Endothelial cell of umbilical vein (primary cell): ENCODE measurements around the gene MAP3K7CL. TPM values are rescaled to one million over a fixed set of nuclear protein-coding genes. Genes with fewer than 3 reads are reported as not detected.

Source experiments
- BruUV-seq: library from RNA; stranded (reverse); fragments of 400-500 nt; replicated peaks from 2 replicates; lab custom pipeline; 2021; lab: Mats Ljungman, UMichigan
- CTCF ChIA-PET: fragments of 300-600, 350-600 bp; sonication (Branson Sonifier 250); formaldehyde crosslinking; loops from one replicate; lab custom pipeline; 2021; ENCODE audit warnings: antibody characterized with exemption, inconsistent platforms; lab: Charles Lee
- POLR2A ChIA-PET: fragments of 300-600, 350-600 bp; sonication (Branson Sonifier 250); formaldehyde crosslinking; loops from one replicate; lab custom pipeline; 2021; ENCODE audit warnings: antibody characterized with exemption, inconsistent platforms; lab: Charles Lee
- DNase-seq: peaks from one replicate; pipeline ENCODE4 v3.0.0-alpha.2; 2011; ENCODE audit warnings: low read depth, low spot score
- FAIRE-seq: peaks from 2 replicates; lab custom pipeline; 2011; peaks lifted over from hg19 to GRCh38; lab: Jason Lieb, UNC
- H2AFZ ChIP-seq: 2 replicates; pipeline ENCODE4 v1.6.0; 2012; ENCODE audit warnings: low read depth, low read length, control low read depth, inconsistent platforms
- H3K27ac ChIP-seq: 2 replicates; pipeline ENCODE4 v1.5.1; 2011; ENCODE audit warnings: low read depth, mild to moderate bottlenecking, control low read depth, low read length, moderate library complexity; ENCODE audit not compliant: insufficient read depth
- H3K27me3 ChIP-seq, 2 experiments: 2 replicates each; pipeline versions ENCODE4 v1.6.0 to v1.6.1; 2011; ENCODE audit warnings: low read length in 2 of 2, mixed read lengths in 1 of 2; ENCODE audit not compliant: control insufficient read depth in 2 of 2, insufficient read depth in 2 of 2
- H3K36me3 ChIP-seq, 2 experiments: 2 replicates in 1 of 2; 3 replicates in 1 of 2; pipeline ENCODE4 v1.5.1; 2011; ENCODE audit warnings: low read length in 2 of 2, mild to moderate bottlenecking in 1 of 2, moderate library complexity in 1 of 2; ENCODE audit not compliant: control insufficient read depth in 2 of 2, insufficient read depth in 2 of 2; ENCODE audit errors: extremely low read depth in 1 of 2
- H3K4me1 ChIP-seq: 3 replicates; pipeline ENCODE4 v1.5.1; 2011; ENCODE audit warnings: mild to moderate bottlenecking, low read length; ENCODE audit not compliant: control insufficient read depth, insufficient read depth; ENCODE audit errors: extremely low read depth
- H3K4me2 ChIP-seq: 2 replicates; pipeline ENCODE4 v1.6.1; 2011; ENCODE audit warnings: low read length, control low read depth, mixed read lengths; ENCODE audit not compliant: insufficient read depth
- H3K4me3 ChIP-seq, 3 experiments: fragments of 200-600 bp in 1 of 3; sonication (generic), shearing (Covaris generic) in 1 of 3; replicated peaks in 1 of 3; 2 replicates each; pipeline ENCODE4 v1.5.1; 2011 to 2016; ENCODE audit warnings: control low read depth in 3 of 3, low read length in 3 of 3, mild to moderate bottlenecking in 2 of 3, inconsistent platforms in 1 of 3, low read depth in 1 of 3, moderate library complexity in 1 of 3; ENCODE audit not compliant: insufficient read depth in 1 of 3
- H3K79me2 ChIP-seq: 2 replicates; pipeline ENCODE4 v1.6.0; 2012; ENCODE audit warnings: low read length, inconsistent platforms; ENCODE audit not compliant: control insufficient read depth, insufficient read depth
- H3K9ac ChIP-seq: replicated peaks from 2 replicates; pipeline ENCODE3; 2011; ENCODE audit warnings: low read length, control low read depth; ENCODE audit not compliant: insufficient read depth; ENCODE audit errors: extremely low read depth
- H3K9me1 ChIP-seq: replicated peaks from 3 replicates; pipeline ENCODE4 v1.6.0; 2011; ENCODE audit warnings: mild to moderate bottlenecking, low read length; ENCODE audit not compliant: control insufficient read depth, insufficient read depth; ENCODE audit errors: extremely low read depth
- H3K9me3 ChIP-seq: replicated peaks from 2 replicates; pipeline ENCODE4 v1.5.1; 2012; ENCODE audit warnings: low read length, inconsistent platforms; ENCODE audit not compliant: control insufficient read depth, insufficient read depth
- H4K20me1 ChIP-seq: replicated peaks from 2 replicates; pipeline ENCODE3; 2011; ENCODE audit warnings: mild to moderate bottlenecking, low read length; ENCODE audit not compliant: control insufficient read depth, insufficient read depth; ENCODE audit errors: extremely low read depth
- EZH2 ChIP-seq: IDR thresholded peaks from 2 replicates; pipeline ENCODE4 v1.6.1; 2012; ENCODE audit warnings: borderline replicate concordance, low read depth, mild to moderate bottlenecking, moderate library complexity, low read length, inconsistent platforms; ENCODE audit not compliant: severe bottlenecking
- FOS ChIP-seq: IDR thresholded peaks from 2 replicates; pipeline ENCODE4 v1.6.1; 2011; ENCODE audit warnings: mild to moderate bottlenecking, low read length, moderate library complexity, borderline replicate concordance; ENCODE audit not compliant: insufficient read depth
- GATA2 ChIP-seq: IDR thresholded peaks from 2 replicates; pipeline ENCODE4 v1.7.0; 2011; ENCODE audit warnings: low read depth, mild to moderate bottlenecking, moderate library complexity, mixed read lengths, low read length; ENCODE audit not compliant: insufficient read length, insufficient read depth
- JUN ChIP-seq: IDR thresholded peaks from 2 replicates; pipeline ENCODE4 v1.6.1; 2011; ENCODE audit warnings: borderline replicate concordance, low read depth; ENCODE audit not compliant: insufficient read length, insufficient read depth
- MYC ChIP-seq: IDR thresholded peaks from one replicate; pipeline ENCODE4 v1.6.1; 2011; ENCODE audit warnings: mild to moderate bottlenecking, low read depth, low read length
- POLR2A ChIP-seq: IDR thresholded peaks from 2 replicates; pipeline ENCODE4 v1.6.1; 2012; ENCODE audit warnings: low read depth, mild to moderate bottlenecking, control low read depth, low read length
- POLR2AphosphoS5 ChIP-seq: IDR thresholded peaks from 2 replicates; pipeline ENCODE4 v1.6.1; 2012; ENCODE audit warnings: low read depth, mild to moderate bottlenecking, control low read depth, low read length, moderate library complexity; ENCODE audit not compliant: insufficient read depth
- dilution Hi-C: fragments of 300-500 bp; cut with MboI; formaldehyde crosslinking; loops from one replicate; pipeline ENCODE4 v1.15.0; 2019; ENCODE audit warnings: low sequenced_read_pairs; ENCODE audit not compliant: extremely low pct_ligation_motif_present
- intact Hi-C: fragments of 100-400 bp; cut with micrococcal nuclease; formaldehyde crosslinking; loops from one replicate; pipeline ENCODE4 v1.10.0; 2022
- polyA plus RNA-seq, 4 experiments: library from polyadenylated mRNA; depleted of rRNA in 3 of 4; stranded (reverse) in 3 of 4; unstranded in 1 of 4; fragments of >200 nt; gene quantifications; 2 replicates each; pipeline versions ENCODE4 v1.2.1 to v1.2.3, GENCODE V29; 2011 to 2012; ENCODE audit warnings: missing spikeins in 1 of 4
- total RNA-seq: library from RNA; stranded (reverse); gene quantifications from 2 replicates; pipeline ENCODE4 v1.2.3, GENCODE V29; 2021
- TF ChIP-seq, protein P1 (sequence below), 2 donors: IDR thresholded peaks; 1 replicate in 1 of 2; 2 replicates in 1 of 2; pipeline ENCODE4 v1.5.1; 2011; ENCODE audit warnings: low read length in 2 of 2, mild to moderate bottlenecking in 2 of 2, moderate library complexity in 2 of 2, control low read depth in 1 of 2, inconsistent platforms in 1 of 2, low read depth in 1 of 2; ENCODE audit not compliant: insufficient read depth in 1 of 2; ENCODE audit errors: extremely low read depth in 1 of 2
- TF ChIP-seq, protein P2 (sequence below): IDR thresholded peaks from 2 replicates; pipeline ENCODE4 v1.6.1; 2011; ENCODE audit not compliant: insufficient read depth, insufficient read length

Gene MAP3K7CL
- total and polyA plus RNA-seq, 2 donors (not counting 3 experiments of a cell fraction or from before 2014, with no cell fraction given) = 6.1 to 8.1 TPM

DNA sequence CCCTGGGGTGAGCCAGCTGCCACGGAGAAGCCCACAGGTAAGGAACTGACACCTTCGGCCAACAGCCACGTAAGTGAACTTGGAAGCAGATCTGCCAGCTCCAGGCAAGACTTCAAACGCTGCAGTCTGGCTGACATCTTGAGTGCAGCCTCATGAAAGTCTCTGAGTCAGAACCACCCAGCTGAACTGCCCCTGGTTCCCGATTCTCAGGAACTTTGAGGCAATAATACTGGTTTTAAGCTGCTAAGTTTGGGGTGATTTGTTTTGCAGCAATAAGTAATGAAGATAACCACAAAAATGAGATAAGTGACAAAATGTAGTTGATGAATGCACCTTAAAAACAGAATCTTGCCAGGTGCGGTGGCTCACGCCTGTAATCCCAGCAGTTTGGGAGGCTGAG lies 48.5 kb downstream of the MAP3K7CL start:
- no peak overlapping the region for H3K9ac ChIP-seq
- no peaks in the 10 kb centered on the region for H4K20me1 ChIP-seq
- H3K9me1 ChIP-seq = no peaks in the 10 kb centered on the region
- no peak overlapping the region for H2AFZ ChIP-seq
- H3K9me3 ChIP-seq = no peaks in the 10 kb centered on the region
- CTCF ChIA-PET = interaction anchor here (3.3 kb wide), 1 partner anchor 15 kb away, joined by 9 read pairs; no protein-coding TSS in a partner anchor
- POLR2A ChIA-PET = no interaction called here
- TF ChIP-seq JUN = no peak
- no peak for TF ChIP-seq EZH2
- TF ChIP-seq, protein P1, sequence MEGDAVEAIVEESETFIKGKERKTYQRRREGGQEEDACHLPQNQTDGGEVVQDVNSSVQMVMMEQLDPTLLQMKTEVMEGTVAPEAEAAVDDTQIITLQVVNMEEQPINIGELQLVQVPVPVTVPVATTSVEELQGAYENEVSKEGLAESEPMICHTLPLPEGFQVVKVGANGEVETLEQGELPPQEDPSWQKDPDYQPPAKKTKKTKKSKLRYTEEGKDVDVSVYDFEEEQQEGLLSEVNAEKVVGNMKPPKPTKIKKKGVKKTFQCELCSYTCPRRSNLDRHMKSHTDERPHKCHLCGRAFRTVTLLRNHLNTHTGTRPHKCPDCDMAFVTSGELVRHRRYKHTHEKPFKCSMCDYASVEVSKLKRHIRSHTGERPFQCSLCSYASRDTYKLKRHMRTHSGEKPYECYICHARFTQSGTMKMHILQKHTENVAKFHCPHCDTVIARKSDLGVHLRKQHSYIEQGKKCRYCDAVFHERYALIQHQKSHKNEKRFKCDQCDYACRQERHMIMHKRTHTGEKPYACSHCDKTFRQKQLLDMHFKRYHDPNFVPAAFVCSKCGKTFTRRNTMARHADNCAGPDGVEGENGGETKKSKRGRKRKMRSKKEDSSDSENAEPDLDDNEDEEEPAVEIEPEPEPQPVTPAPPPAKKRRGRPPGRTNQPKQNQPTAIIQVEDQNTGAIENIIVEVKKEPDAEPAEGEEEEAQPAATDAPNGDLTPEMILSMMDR (IDR thresholded peaks at IDR 0.05; ENCODE audit: extremely low read depth in 1 of 2, insufficient read depth in 1 of 2, low read depth in 1 of 2, low read length in 2 of 2) = no peak
- TF ChIP-seq, protein P2, sequence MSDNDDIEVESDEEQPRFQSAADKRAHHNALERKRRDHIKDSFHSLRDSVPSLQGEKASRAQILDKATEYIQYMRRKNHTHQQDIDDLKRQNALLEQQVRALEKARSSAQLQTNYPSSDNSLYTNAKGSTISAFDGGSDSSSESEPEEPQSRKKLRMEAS = no peak
- TF ChIP-seq FOS = no peak
- no peak for TF ChIP-seq GATA2
- no peak for TF ChIP-seq POLR2AphosphoS5
- TF ChIP-seq MYC = no peak
- TF ChIP-seq POLR2A = no peak
- H3K27me3 ChIP-seq = no peaks in the 10 kb centered on the region
- intact Hi-C loops (no loop called here), dilution Hi-C loops (no loop called here)
- DNase-seq (no peak), FAIRE-seq (no peak)
- no peaks in the 10 kb centered on the region for H3K79me2 ChIP-seq
- H3K4me3 ChIP-seq = no peak overlapping the region
- no TSS peak for BruUV-seq
- no peaks in the 10 kb centered on the region for H3K36me3 ChIP-seq
- no peak overlapping the region for H3K4me2 ChIP-seq
- no peak overlapping the region for H3K27ac ChIP-seq
- peaks cover 39% of the 10 kb centered on the region for H3K4me1 ChIP-seq
